Measurements from ENCODE around the gene NTS. TPM values are rescaled to one million over a fixed set of nuclear protein-coding genes. Genes with fewer than 3 reads are reported as not detected.
A peak's percentile ranks its signal among the peaks of the same experiment; 100 is the strongest.

The NTS gene
- total RNA-seq, 1 donor from 2014 or later = 1.5 TPM

- Histone ChIP-seq H3K4me3 (ENCODE audit: insufficient read depth, low read depth, low read length) (no peak overlapping the region), H3K27ac (ENCODE audit: low read depth, low read length) (no peak overlapping the region), H3K4me2 (ENCODE audit: low read length) (no peak overlapping the region), H3K36me3 (ENCODE audit: insufficient read depth, low read length) (no peaks in the 10 kb centered on the region), H3K9ac (ENCODE audit: low read length) (no peak overlapping the region), H3K79me2 (ENCODE audit: insufficient read depth, low read length) (no peaks in the 10 kb centered on the region), H2AFZ (ENCODE audit: low read depth, low read length) (no peak overlapping the region), H3K9me3 (ENCODE audit: insufficient read depth, low read depth, low read length) (no peaks in the 10 kb centered on the region), H4K20me1 (ENCODE audit: insufficient read depth, low read length) (no peaks in the 10 kb centered on the region), H3K27me3 (ENCODE audit: insufficient read depth, low read length) (no peaks in the 10 kb centered on the region), H3K4me1 (ENCODE audit: insufficient read depth, low read length) (no peaks in the 10 kb centered on the region)
- TF ChIP-seq CTCF (IDR thresholded peaks at IDR 0.05; ENCODE audit: insufficient read depth, low read depth, low read length) (no peak), EZH2 (IDR thresholded peaks at IDR 0.05; ENCODE audit: insufficient read depth, low read length) (no peak)
- FAIRE-seq (no peak), DNase-seq (ENCODE audit: low read depth) (no peak)
- no peak overlapping the region for H3K4me3 Mint-ChIP-seq (ENCODE audit: unreplicated experiment)
- no peaks in the 10 kb centered on the region for H3K9me3 Mint-ChIP-seq (ENCODE audit: unreplicated experiment)
- no peak overlapping the region for H3K27ac Mint-ChIP-seq (ENCODE audit: unreplicated experiment)
- no peaks in the 10 kb centered on the region for H3K4me1 Mint-ChIP-seq (ENCODE audit: low read depth, unreplicated experiment)
- H3K27me3 Mint-ChIP-seq (ENCODE audit: low read depth, unreplicated experiment) = no peaks in the 10 kb centered on the region
- no peaks in the 10 kb centered on the region for H3K36me3 Mint-ChIP-seq (ENCODE audit: low read depth, unreplicated experiment)
These were observed 20.6 kb downstream of the NTS start for GRCh38 chr12:85894653-85895052.

- Mint-ChIP-seq H3K4me3 (ENCODE audit: unreplicated experiment) (no peak overlapping the region), H3K4me1 (ENCODE audit: low read depth, unreplicated experiment) (no peaks in the 10 kb centered on the region), H3K36me3 (ENCODE audit: low read depth, unreplicated experiment) (no peaks in the 10 kb centered on the region), H3K27me3 (ENCODE audit: low read depth, unreplicated experiment) (no peaks in the 10 kb centered on the region), H3K27ac (ENCODE audit: unreplicated experiment) (no peak overlapping the region), H3K9me3 (ENCODE audit: unreplicated experiment) (no peaks in the 10 kb centered on the region)
- Histone ChIP-seq H3K79me2 (ENCODE audit: insufficient read depth, low read length) (no peaks in the 10 kb centered on the region), H2AFZ (ENCODE audit: low read depth, low read length) (no peak overlapping the region), H4K20me1 (ENCODE audit: insufficient read depth, low read length) (no peaks in the 10 kb centered on the region), H3K9me3 (ENCODE audit: insufficient read depth, low read depth, low read length) (no peaks in the 10 kb centered on the region), H3K27ac (ENCODE audit: low read depth, low read length) (no peak overlapping the region), H3K9ac (ENCODE audit: low read length) (no peak overlapping the region), H3K27me3 (ENCODE audit: insufficient read depth, low read length) (no peaks in the 10 kb centered on the region), H3K4me3 (ENCODE audit: insufficient read depth, low read depth, low read length) (no peak overlapping the region), H3K4me2 (ENCODE audit: low read length) (no peak overlapping the region), H3K36me3 (ENCODE audit: insufficient read depth, low read length) (no peaks in the 10 kb centered on the region), H3K4me1 (ENCODE audit: insufficient read depth, low read length) (no peaks in the 10 kb centered on the region)
- DNase-seq (ENCODE audit: low read depth) (peak; percentile 1), FAIRE-seq (no peak)
- no peak for TF ChIP-seq EZH2 (IDR thresholded peaks at IDR 0.05; ENCODE audit: insufficient read depth, low read length)
- peak; percentile 46 for TF ChIP-seq CTCF (IDR thresholded peaks at IDR 0.05; ENCODE audit: insufficient read depth, low read depth, low read length)
These were observed 46.3 kb downstream of the NTS start for GRCh38 chr12:85920324-85920947.

GRCh38 chr12:85923767-85924331, 49.8 kb downstream of the NTS start:
- Histone ChIP-seq H3K27ac (ENCODE audit: low read depth, low read length) (no peak overlapping the region), H3K79me2 (ENCODE audit: insufficient read depth, low read length) (no peaks in the 10 kb centered on the region), H4K20me1 (ENCODE audit: insufficient read depth, low read length) (no peaks in the 10 kb centered on the region), H3K36me3 (ENCODE audit: insufficient read depth, low read length) (no peaks in the 10 kb centered on the region), H3K4me3 (ENCODE audit: insufficient read depth, low read depth, low read length) (no peak overlapping the region), H3K9ac (ENCODE audit: low read length) (no peak overlapping the region), H3K4me2 (ENCODE audit: low read length) (no peak overlapping the region), H3K4me1 (ENCODE audit: insufficient read depth, low read length) (no peaks in the 10 kb centered on the region), H2AFZ (ENCODE audit: low read depth, low read length) (no peak overlapping the region), H3K9me3 (ENCODE audit: insufficient read depth, low read depth, low read length) (no peaks in the 10 kb centered on the region), H3K27me3 (ENCODE audit: insufficient read depth, low read length) (no peaks in the 10 kb centered on the region)
- no peaks in the 10 kb centered on the region for H3K36me3 Mint-ChIP-seq (ENCODE audit: low read depth, unreplicated experiment)
- TF ChIP-seq EZH2 (IDR thresholded peaks at IDR 0.05; ENCODE audit: insufficient read depth, low read length) = no peak
- peak; percentile 53 for TF ChIP-seq CTCF (IDR thresholded peaks at IDR 0.05; ENCODE audit: insufficient read depth, low read depth, low read length)
- no peak overlapping the region for H3K27ac Mint-ChIP-seq (ENCODE audit: unreplicated experiment)
- DNase-seq (ENCODE audit: low read depth) = peak; percentile 42
- no peak for FAIRE-seq
- H3K9me3 Mint-ChIP-seq (ENCODE audit: unreplicated experiment) = no peaks in the 10 kb centered on the region
- H3K4me1 Mint-ChIP-seq (ENCODE audit: low read depth, unreplicated experiment) = no peaks in the 10 kb centered on the region
- no peak overlapping the region for H3K4me3 Mint-ChIP-seq (ENCODE audit: unreplicated experiment)
- no peaks in the 10 kb centered on the region for H3K27me3 Mint-ChIP-seq (ENCODE audit: low read depth, unreplicated experiment)

All from astrocyte (in vitro differentiated cells and primary cell).